ENCODE results near the gene MARVELD1. TPM values are rescaled to one million over a fixed set of nuclear protein-coding genes. Genes with fewer than 3 reads are reported as not detected.

Gene MARVELD1
- total and polyA plus RNA-seq, 2 of the 8 experiments (the other 6 are each of a cell fraction or from before 2014, with no cell fraction given), result 28.1 to 37.3 TPM

- peak; percentile 56 to 84 for TF ChIP-seq POLR2A (IDR thresholded peaks at IDR 0.05; ENCODE audit: control extremely low read depth in 1 of 2, low read depth in 2 of 2, low read length in 2 of 2)
- TF ChIP-seq KDM5A (IDR thresholded peaks at IDR 0.05; ENCODE audit: low read length), result no peak
- TF ChIP-seq EGR1 (IDR thresholded peaks at IDR 0.05; ENCODE audit: borderline replicate concordance, low read depth, low read length), result no peak
- no peak for TF ChIP-seq HDAC6 (IDR thresholded peaks at IDR 0.05; ENCODE audit: low read depth, low read length)
- no peak for TF ChIP-seq ATF2 (IDR thresholded peaks at IDR 0.05; ENCODE audit: low read length)
- no peak for TF ChIP-seq EZH2 (IDR thresholded peaks at IDR 0.05; ENCODE audit: low read depth, low read length, severe bottlenecking)
- no peak for TF ChIP-seq CEBPB (IDR thresholded peaks at IDR 0.05; ENCODE audit: low read depth, low read length)
- TF ChIP-seq TEAD4 (IDR thresholded peaks at IDR 0.05; ENCODE audit: low read depth, low read length), result no peak
- no peak for TF ChIP-seq SP2 (IDR thresholded peaks at IDR 0.05; ENCODE audit: low read length)
- TF ChIP-seq JUN (IDR thresholded peaks at IDR 0.05; ENCODE audit: low read depth, low read length), result no peak
- TF ChIP-seq BRCA1 (IDR thresholded peaks at IDR 0.05; ENCODE audit: low read depth, low read length), result no peak
- TF ChIP-seq KDM1A (IDR thresholded peaks at IDR 0.05; ENCODE audit: borderline replicate concordance, low read length), result no peak
- no peak for TF ChIP-seq CBX5 (IDR thresholded peaks at IDR 0.05; ENCODE audit: low read depth, low read length)
- no peak for TF ChIP-seq RFX5 (IDR thresholded peaks at IDR 0.05; ENCODE audit: borderline replicate concordance, low read depth, low read length)
- no peak; a peak in 1 of 4 replicates for TF ChIP-seq SIN3A (conservative IDR thresholded peaks at IDR 0.05 in 1 of 2, IDR thresholded peaks at IDR 0.05 in 1 of 2; ENCODE audit: low read depth in 1 of 2, low read length in 2 of 2)
- TF ChIP-seq ASH2L (IDR thresholded peaks at IDR 0.05; ENCODE audit: low read length), result no peak
- TF ChIP-seq MAX (IDR thresholded peaks at IDR 0.05), result peak; percentile 99
- no peak for TF ChIP-seq GTF2F1 (IDR thresholded peaks at IDR 0.05; ENCODE audit: borderline replicate concordance, low read depth, low read length)
- TF ChIP-seq SIX5 (IDR thresholded peaks at IDR 0.05; ENCODE audit: low read depth, low read length), result no peak
- no peak for TF ChIP-seq RXRA (IDR thresholded peaks at IDR 0.05; ENCODE audit: insufficient read depth, low read depth, low read length)
- 0 out of 2 replicates have a peak, but pooled peaks have one; percentile 59 for TF ChIP-seq GABPA (IDR thresholded peaks at IDR 0.05; ENCODE audit: borderline replicate concordance, insufficient read depth, low read length)
- TF ChIP-seq SP1 (IDR thresholded peaks at IDR 0.05; ENCODE audit: low read depth, low read length), result no peak
- no peak for TF ChIP-seq POU5F1 (IDR thresholded peaks at IDR 0.05; ENCODE audit: low read depth, low read length)
- TF ChIP-seq NANOG (IDR thresholded peaks at IDR 0.05; ENCODE audit: insufficient read depth, low read depth, low read length, poor library complexity, severe bottlenecking), result no peak
- TF ChIP-seq TCF12 (IDR thresholded peaks at IDR 0.05; ENCODE audit: low read depth, low read length), result 0 out of 2 replicates have a peak, but pooled peaks have one; percentile 19
Measured at GRCh38 chr10:97713826-97714400, 383 bp downstream of the MARVELD1 start (continued).
